Osteocyte (in vitro differentiated cells): Measurements from ENCODE around the gene LCE7A. TPM values are rescaled to one million over a fixed set of nuclear protein-coding genes. Genes with fewer than 3 reads are reported as not detected.

Experiments used
- DNase-seq: peaks from one replicate; pipeline ENCODE4 v3.0.0; 2021; ENCODE audit warnings: mixed read lengths; ENCODE audit not compliant: unreplicated experiment; ENCODE audit errors: extremely low spot score
- H3K27ac Mint-ChIP-seq: one replicate; pipeline ENCODE4 v1.8.0; 2021; ENCODE audit warnings: mild to moderate bottlenecking, mixed read lengths; ENCODE audit not compliant: unreplicated experiment
- H3K27me3 Mint-ChIP-seq: one replicate; pipeline ENCODE4 v1.8.0; 2021; ENCODE audit warnings: mixed read lengths; ENCODE audit not compliant: unreplicated experiment
- H3K36me3 Mint-ChIP-seq: one replicate; pipeline ENCODE4 v1.8.0; 2021; ENCODE audit warnings: mixed read lengths; ENCODE audit not compliant: unreplicated experiment
- H3K4me1 Mint-ChIP-seq: one replicate; pipeline ENCODE4 v1.8.0; 2021; ENCODE audit warnings: mixed read lengths; ENCODE audit not compliant: unreplicated experiment
- H3K4me3 Mint-ChIP-seq: one replicate; pipeline ENCODE4 v1.8.0; 2021; ENCODE audit warnings: mild to moderate bottlenecking, moderate library complexity, mixed read lengths; ENCODE audit not compliant: unreplicated experiment
- H3K9me3 Mint-ChIP-seq: one replicate; pipeline ENCODE4 v1.8.0; 2021; ENCODE audit warnings: mixed read lengths; ENCODE audit not compliant: unreplicated experiment
- total RNA-seq: library from RNA; stranded (reverse); gene quantifications from 2 replicates; pipeline ENCODE4 v1.2.1, GENCODE V29; 2021
- TF ChIP-seq, protein P1 (sequence below): fragments of 200-600 bp; sonication (generic); IDR thresholded peaks from 2 replicates; pipeline ENCODE4 v1.5.0; 2021; ENCODE audit warnings: antibody characterized with exemption, mild to moderate bottlenecking, moderate library complexity

Gene LCE7A
- total RNA-seq, 1 donor from 2014 or later, result not detected

DNA sequence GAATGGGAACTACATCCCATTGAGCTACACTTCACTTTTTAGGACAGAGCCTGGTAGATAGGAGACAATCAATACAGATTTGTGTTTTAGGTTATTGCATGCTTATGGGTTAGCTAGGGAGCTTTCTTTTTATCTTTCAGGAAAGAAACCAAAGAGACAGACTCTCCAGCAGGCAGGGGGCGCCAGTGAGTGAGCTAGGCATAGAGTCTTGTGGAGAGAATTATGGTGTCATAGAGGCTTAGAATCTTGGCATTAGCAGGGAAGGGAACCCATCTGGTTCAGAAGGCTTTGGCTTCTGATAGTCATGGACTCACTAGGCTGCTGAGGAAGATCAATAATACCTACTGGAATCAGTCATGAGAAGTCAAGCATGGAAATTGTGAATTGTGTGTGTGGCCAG is 18.2 kb downstream of the LCE7A start, which contains the start of gene SMCP:
Gene SMCP, plus strand, starts transcription at position 281 of the 400 bp plus-strand sequence. CDS start 6,101 bp downstream, outside the sequence.
- Mint-ChIP-seq H3K36me3 (no peaks in the 10 kb centered on the region), H3K9me3 (no peaks in the 10 kb centered on the region), H3K27me3 (peaks cover 3% of the 10 kb centered on the region), H3K4me1 (peaks cover 1% of the 10 kb centered on the region), H3K4me3 (no peak within 1 kb of the TSS), H3K27ac (no peak within 1 kb of the TSS)
- TF ChIP-seq, protein P1, sequence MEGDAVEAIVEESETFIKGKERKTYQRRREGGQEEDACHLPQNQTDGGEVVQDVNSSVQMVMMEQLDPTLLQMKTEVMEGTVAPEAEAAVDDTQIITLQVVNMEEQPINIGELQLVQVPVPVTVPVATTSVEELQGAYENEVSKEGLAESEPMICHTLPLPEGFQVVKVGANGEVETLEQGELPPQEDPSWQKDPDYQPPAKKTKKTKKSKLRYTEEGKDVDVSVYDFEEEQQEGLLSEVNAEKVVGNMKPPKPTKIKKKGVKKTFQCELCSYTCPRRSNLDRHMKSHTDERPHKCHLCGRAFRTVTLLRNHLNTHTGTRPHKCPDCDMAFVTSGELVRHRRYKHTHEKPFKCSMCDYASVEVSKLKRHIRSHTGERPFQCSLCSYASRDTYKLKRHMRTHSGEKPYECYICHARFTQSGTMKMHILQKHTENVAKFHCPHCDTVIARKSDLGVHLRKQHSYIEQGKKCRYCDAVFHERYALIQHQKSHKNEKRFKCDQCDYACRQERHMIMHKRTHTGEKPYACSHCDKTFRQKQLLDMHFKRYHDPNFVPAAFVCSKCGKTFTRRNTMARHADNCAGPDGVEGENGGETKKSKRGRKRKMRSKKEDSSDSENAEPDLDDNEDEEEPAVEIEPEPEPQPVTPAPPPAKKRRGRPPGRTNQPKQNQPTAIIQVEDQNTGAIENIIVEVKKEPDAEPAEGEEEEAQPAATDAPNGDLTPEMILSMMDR, result no peak
- no peak for DNase-seq

GRCh38 chr1:152879559-152880198 is 19.9 kb downstream of the LCE7A start:
- no peaks in the 10 kb centered on the region for H3K9me3 Mint-ChIP-seq
- TF ChIP-seq, protein P1, result no peak
- H3K27me3 Mint-ChIP-seq, result no peaks in the 10 kb centered on the region
- no peaks in the 10 kb centered on the region for H3K36me3 Mint-ChIP-seq
- no peak for DNase-seq
- H3K4me1 Mint-ChIP-seq, result no peaks in the 10 kb centered on the region
- H3K4me3 Mint-ChIP-seq, result no peak overlapping the region
- H3K27ac Mint-ChIP-seq, result no peak overlapping the region

- no peaks in the 10 kb centered on the region for H3K9me3 Mint-ChIP-seq
- H3K36me3 Mint-ChIP-seq, result no peaks in the 10 kb centered on the region
- no peaks in the 10 kb centered on the region for H3K4me1 Mint-ChIP-seq
- H3K4me3 Mint-ChIP-seq, result no peak overlapping the region
- H3K27ac Mint-ChIP-seq, result no peak overlapping the region
- TF ChIP-seq, protein P1, result no peak
- no peak for DNase-seq
- H3K27me3 Mint-ChIP-seq, result no peaks in the 10 kb centered on the region
Observed at GRCh38 chr1:152880316-152880715, 20.5 kb downstream of the LCE7A start.

DNA sequence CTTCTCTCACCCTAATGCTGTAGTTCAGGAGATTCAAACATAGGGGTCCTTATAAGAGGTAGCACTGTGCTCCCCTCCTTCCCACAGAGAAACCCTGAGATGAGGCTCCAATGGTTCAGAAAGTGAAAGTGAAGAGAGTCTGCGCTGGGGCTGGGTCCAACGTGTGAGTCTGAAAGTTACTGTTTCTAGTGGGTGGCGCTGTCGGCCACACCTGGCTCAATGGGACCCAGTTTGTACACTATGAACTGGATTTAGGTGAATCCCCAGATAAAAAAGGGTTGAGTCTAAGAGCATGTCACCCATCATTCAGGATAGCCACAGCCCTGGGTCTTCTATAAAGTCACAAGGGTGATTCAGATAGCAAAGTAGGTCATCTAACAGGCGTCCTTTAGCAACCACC is 21.1 kb downstream of the LCE7A start:
- Mint-ChIP-seq H3K4me1 (no peaks in the 10 kb centered on the region), H3K9me3 (no peaks in the 10 kb centered on the region), H3K36me3 (no peaks in the 10 kb centered on the region)

GRCh38 chr1:152884085-152884484 is 24.3 kb downstream of the LCE7A start:
- no peaks in the 10 kb centered on the region for H3K36me3 Mint-ChIP-seq
- DNase-seq, result no peak
- H3K9me3 Mint-ChIP-seq, result no peaks in the 10 kb centered on the region
- TF ChIP-seq, protein P1, result no peak
- no peak overlapping the region for H3K4me3 Mint-ChIP-seq
- no peak overlapping the region for H3K27ac Mint-ChIP-seq
- no peaks in the 10 kb centered on the region for H3K4me1 Mint-ChIP-seq
- no peaks in the 10 kb centered on the region for H3K27me3 Mint-ChIP-seq

More for the DNA sequence above, 21.1 kb downstream of the LCE7A start:
- Mint-ChIP-seq H3K27me3 (no peaks in the 10 kb centered on the region), H3K27ac (no peak overlapping the region), H3K4me3 (no peak overlapping the region)
- TF ChIP-seq, protein P1, result no peak
- no peak for DNase-seq
